Measurements from ENCODE around the gene TBL3.

TBL3 gene

DNA sequence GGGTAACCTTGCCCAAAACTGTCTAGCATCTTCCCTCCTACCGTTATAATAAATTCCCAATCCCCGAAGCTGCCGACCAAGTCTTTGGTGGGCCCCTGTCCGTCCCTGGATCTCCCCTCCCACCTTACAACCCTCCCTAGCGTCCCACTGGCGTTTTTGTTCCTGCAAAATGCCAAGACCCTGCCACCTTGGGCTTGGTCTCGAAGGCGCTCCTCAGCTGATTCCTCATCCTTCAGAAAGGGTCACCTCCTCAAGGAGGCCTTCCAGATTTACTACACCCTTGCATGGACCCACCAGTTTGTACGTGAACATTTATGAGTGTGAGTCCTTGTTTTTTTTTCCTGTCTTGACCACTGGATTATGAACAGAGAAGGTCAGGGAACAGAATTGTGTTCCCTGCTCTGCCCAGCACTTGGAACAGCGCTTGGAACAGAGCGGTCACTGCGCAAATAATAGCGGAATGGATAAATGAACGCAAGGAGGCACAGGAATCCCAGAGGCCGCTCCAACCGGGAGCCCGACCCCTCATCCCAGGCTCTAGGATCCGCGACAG lies 11.2 kb downstream of the TBL3 start:
- no peak for DNase-seq (ENCODE audit: low read depth)

DNA sequence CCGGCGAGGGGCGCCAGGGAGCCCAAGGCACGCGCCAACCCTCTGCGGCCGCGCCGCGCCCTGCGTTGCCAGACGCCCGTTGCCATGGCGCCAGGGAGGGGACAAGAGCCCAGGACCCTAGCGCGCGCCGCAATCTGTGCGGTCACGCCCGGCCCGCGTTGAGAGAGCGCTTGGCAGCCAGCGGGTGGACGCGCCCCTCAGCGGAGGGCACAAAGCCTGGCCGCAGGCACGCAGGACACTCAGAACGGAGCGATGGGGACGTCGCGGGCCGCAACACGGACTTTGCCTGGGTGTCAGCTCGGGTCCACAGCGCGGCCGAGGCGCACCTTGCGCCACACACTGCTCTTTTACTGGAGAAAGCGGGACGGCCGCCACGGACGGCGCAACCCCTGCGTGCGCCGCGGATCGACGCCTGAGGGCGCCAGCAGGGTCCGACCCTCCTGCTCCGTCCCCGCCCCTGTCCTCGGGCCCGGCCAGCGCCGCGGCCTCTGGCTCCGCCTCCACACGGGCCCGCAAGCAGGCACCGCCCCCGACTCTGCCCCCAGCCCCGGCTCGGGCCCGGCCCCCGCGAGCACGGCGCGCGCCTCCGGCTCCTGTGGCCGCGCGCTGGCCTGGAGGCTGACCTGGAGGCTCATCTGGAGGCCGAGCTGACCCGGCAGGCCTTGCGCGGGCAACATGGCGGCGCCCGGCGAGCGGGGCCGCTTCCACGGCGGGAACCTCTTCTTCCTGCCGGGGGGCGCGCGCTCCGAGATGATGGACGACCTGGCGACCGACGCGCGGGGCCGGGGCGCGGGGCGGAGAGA lies 11.9 kb downstream of the TBL3 start, which contains the start of gene GFER:
GFER (plus strand) TSS at position 650 of the 803 bp plus-strand sequence; CDS start at position 676, 26 bp downstream.
- DNase-seq (ENCODE audit: low read depth), result peak; percentile 85

DNA sequence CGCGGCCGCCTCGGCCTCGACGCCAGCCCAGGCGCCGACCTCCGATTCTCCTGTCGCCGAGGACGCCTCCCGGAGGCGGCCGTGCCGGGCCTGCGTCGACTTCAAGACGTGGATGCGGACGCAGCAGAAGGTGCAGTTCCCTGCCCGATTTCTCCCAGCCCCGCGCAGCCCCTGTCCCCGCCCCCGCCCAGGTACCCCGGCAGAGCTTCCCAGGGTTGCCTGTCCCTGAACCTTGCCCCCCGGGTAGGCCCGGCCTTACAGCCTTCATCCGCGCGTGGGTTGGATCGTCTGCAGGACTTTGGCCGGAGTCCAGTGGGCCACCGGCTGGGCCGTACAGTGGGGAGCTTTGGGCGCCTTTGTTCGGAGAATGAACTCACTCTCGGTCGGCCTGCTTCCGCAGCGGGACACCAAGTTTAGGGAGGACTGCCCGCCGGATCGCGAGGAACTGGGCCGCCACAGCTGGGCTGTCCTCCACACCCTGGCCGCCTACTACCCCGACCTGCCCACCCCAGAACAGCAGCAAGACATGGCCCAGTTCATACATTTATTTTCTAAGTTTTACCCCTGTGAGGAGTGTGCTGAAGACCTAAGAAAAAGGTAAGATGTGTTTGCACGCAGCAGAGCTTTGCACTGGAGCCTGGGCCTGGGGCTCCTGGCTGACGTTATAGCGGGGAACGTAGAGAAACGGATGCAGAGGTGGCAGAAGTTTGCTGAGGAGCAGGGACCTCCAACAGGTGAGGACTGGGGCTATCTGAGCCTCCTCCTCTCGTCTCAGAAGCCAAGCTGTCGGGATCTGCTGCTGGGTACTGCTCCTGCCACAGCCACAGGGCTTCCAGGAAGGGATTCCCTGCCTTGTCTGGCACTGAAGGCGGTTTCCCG lies 12.7 kb downstream of the TBL3 start:
- no peak for DNase-seq (ENCODE audit: low read depth)

DNA sequence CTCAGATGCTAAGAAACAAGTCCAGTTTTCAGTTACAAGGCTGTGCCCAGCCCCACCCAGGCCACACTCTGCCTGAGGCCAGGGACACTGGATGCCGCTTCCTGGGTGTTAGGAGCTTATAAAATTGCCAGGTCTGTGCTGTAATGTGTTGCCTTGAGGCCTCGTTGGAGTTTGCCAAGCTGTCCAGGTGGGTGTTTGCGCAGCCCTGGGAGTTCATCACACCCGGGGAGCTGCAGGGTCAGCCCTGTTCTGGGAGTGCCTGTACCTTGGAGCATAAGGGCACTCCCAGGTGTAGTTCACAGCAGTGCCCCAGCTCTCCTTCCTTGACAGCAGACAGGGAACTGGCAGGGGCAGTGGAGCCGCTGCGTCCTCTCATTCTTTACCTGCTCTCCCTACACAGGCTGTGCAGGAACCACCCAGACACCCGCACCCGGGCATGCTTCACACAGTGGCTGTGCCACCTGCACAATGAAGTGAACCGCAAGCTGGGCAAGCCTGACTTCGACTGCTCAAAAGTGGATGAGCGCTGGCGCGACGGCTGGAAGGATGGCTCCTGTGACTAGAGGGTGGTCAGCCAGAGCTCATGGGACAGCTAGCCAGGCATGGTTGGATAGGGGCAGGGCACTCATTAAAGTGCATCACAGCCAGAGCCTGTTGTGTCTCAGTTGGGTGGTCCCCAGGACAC lies 13.8 kb downstream of the TBL3 start:
- no peak for DNase-seq (ENCODE audit: low read depth)

DNA sequence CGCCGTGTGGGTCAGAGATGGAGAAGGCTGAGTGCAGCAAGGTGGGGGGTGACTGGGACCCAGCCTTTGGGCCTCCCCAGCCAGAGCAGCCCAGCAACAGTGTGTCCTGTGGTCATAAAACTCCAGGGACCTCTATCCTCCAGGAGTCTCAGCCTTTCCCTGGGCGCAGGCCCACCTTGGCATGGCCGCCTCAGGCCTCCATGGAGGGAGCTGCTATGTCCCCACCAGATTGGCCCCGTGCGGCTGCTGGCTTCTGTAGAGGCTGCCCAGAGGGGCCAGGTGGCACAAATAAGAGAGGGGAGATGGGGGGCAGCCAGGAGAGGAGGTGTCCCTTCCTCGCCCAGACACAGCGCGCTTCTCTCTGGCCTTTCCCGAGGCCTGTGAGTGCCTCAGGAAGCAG lies 15.3 kb downstream of the TBL3 start:
- no peak for DNase-seq (ENCODE audit: low read depth)

DNA sequence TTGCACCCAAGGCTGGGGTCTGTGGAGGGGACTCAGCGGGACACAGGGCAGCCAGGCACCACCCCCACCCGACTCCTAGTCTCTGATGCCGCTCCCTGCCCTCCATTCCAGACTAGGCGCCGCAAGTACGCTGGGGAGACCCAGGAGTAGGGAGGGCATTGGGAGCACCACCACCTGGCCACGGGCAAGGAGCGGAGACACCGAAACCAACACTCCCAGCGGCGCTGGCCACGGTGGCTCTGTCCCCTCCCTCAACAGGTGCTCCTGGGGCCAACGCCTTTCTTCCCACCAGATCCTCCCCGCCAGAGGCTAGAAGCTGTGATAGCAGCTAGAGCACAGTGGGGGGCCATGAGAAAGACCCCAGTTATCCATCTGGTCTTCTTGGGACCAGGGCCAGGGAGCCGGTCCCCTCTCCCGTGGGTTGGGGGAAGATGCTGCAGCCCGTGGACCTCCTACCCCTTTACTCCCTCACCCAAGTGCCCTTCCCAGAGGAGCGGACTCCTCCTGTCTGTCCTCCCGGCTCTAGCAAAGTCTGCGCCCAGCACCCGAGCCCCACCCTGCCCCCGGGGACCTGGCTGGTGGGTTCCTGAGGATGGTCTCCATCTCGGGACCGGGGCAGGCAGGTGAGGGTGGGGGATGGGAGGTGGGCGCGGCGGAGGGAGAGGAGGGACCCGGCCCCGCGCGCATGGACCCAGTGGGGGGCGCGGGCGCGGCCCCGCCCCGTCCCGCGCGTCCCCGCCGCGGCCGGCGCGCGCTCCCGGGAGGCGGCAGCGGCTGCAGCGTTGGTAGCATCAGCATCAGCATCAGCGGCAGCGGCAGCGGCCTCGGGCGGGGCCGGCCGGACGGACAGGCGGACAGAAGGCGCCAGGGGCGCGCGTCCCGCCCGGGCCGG lies 17.6 kb downstream of the TBL3 start, which contains the start of gene SYNGR3:
SYNGR3 (plus strand) TSS at position 762 of the 892 bp plus-strand sequence. CDS start 133 bp downstream, outside the sequence.
- no peak for DNase-seq (ENCODE audit: low read depth)

DNA sequence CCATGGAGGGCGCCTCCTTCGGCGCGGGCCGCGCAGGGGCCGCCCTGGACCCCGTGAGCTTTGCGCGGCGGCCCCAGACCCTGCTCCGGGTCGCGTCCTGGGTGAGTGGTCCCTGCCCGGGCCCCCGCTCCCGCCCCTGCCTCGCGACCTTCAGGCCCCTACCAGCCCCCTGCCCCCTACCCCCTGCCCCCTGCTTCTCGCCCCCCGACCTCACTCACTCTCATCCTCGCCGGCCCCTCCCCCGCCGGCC lies 18.2 kb downstream of the TBL3 start:
- DNase-seq (ENCODE audit: low read depth), result no peak

DNA sequence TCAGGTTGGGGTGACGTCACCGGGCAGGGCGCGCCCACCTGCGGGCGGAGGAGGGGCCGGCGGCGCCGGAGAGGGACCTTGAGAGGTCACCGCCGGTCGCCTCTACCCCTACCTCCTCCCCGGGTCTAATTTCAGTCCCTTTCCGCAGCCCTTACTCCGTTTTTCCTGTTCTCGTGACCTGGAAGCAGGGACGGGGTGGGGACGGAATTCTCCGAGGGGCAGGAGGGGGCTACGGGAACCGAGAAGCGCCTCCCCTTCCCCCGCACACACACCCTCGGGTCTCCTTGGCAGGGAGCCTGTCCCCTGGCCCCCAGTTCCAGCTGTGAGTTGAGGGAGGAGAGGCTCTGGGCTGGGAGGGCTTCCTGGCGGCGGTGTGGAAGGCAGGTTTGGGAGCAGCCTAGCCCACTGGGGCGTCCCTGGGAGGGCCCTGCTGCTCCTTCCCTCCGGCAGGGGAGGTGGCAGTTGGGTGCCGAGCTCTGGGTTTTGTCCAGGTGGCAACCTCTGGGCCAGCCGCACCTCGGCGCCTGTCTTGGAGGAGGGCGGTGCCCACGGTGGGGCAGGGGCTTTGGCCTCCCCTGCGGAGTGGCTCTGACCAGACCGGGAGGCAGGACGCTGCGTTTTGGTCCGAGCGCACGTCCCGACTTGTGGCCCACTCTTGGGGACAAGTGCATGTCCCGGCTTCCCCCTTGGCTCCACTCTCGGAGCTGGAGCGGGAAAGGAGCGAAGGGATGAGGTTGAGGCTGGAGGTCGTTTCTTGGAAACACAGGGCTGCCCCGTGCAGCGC lies 18.7 kb downstream of the TBL3 start:
- no peak for DNase-seq (ENCODE audit: low read depth)

DNA sequence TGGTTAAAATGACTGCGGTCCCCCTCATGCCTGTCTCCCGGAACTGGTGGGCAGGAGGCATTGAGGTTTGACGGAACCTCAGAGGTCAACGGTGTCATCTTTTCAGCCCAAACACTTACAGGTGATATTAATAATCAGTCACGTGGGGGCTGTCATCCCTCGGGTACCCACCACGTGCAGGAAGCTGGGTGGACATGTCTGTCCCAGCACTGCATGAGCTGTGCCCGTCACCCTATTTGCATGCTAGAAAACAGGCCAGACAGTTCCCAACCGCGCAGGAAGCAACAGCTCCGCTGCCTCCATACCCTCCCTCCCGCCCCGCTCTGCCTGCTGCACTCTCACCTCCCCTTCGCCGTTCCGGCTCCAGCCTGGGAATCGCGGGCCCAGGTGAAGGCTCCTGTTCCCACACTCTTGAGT lies 19.3 kb downstream of the TBL3 start:
- no peak for DNase-seq (ENCODE audit: low read depth)

DNA sequence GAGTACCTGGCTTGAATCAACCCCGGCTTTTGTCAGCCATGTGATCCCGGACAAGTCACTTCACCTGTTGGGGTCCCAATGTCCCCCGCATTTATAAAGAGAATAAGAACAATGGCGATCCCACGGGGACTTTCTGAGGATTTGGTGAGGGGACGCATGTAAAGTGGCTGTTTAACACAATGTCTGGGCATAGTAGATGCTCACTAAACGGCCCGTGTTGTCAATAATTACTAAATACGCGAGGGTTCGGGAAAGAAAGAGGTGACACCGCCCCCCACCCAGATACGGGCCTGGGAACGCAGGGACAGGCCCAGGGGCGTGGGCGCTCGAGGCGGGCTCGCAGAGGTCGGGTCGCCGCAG lies 19.7 kb downstream of the TBL3 start:
- DNase-seq (ENCODE audit: low read depth), result no peak

DNA sequence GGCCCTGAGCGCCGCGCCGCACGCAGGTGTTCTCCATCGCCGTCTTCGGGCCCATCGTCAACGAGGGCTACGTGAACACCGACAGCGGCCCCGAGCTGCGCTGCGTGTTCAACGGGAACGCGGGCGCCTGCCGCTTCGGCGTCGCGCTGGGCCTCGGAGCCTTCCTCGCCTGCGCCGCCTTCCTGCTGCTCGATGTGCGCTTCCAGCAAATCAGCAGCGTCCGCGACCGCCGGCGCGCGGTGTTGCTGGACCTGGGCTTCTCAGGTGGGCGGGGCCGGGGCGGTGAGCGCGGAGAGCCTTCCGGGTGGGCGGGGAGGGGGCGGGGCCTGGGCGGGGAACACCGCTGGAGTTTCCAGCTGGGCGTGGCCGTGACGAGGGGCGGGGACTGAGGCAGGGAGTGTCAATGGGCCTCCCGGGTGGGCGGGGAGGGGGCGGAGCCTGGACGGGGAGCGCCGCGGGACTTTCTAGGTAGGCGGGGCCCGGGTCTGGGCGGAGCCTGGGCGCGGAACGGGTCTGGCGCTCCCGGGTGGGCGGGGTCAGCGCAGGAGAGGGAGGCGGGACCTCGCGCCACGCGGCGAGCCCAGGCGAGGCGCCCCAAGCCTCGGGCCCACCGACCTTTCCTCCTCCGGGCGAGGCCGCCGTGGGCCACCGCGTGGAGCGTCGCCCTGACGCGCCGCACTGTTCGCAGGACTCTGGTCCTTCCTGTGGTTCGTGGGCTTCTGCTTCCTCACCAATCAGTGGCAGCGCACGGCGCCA lies 20.3 kb downstream of the TBL3 start:
- DNase-seq (ENCODE audit: low read depth), result no peak

DNA sequence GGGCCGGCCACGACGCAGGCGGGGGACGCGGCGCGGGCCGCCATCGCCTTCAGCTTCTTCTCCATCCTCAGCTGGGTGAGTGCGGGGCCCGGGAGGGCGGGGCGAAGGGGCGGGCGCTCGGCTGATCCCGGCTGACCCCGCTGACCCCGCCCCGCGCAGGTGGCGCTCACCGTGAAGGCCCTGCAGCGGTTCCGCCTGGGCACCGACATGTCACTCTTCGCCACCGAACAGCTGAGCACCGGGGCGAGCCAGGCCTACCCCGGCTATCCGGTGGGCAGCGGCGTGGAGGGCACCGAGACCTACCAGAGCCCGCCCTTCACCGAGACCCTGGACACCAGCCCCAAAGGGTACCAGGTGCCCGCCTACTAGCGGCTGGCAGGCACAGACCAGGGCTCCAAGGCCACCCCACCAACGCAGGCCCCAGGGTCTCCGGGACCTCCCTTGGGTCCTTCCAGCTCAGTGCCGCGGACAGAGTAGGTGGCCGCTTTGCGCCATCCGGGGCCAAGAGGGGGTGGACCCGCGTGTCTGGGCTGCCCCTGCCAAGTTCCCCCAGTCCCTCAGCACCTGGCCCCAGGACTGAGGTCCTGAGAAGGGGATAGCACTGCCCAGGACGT lies 21.0 kb downstream of the TBL3 start:
- no peak for DNase-seq (ENCODE audit: low read depth)

DNA sequence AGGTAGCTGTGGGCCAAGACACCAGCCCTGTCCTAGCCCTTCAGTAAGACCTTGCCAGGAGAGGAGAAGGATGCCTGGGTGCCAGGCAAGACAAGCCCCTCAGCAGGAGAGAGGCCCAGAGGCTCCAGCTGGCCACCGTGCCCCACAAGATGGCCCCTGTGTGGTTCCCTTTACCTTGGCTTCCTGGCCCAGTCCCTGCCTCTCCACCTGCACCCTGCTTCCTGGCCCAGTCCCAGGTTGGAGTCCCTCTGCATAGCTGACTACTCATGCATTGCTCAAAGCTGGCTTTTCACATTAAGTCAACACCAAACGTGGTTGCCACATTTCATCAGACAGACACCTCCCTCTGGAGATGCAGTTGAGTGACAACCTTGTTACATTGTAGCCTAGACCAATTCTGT lies 21.9 kb downstream of the TBL3 start:
- no peak for DNase-seq (ENCODE audit: low read depth)

DNA sequence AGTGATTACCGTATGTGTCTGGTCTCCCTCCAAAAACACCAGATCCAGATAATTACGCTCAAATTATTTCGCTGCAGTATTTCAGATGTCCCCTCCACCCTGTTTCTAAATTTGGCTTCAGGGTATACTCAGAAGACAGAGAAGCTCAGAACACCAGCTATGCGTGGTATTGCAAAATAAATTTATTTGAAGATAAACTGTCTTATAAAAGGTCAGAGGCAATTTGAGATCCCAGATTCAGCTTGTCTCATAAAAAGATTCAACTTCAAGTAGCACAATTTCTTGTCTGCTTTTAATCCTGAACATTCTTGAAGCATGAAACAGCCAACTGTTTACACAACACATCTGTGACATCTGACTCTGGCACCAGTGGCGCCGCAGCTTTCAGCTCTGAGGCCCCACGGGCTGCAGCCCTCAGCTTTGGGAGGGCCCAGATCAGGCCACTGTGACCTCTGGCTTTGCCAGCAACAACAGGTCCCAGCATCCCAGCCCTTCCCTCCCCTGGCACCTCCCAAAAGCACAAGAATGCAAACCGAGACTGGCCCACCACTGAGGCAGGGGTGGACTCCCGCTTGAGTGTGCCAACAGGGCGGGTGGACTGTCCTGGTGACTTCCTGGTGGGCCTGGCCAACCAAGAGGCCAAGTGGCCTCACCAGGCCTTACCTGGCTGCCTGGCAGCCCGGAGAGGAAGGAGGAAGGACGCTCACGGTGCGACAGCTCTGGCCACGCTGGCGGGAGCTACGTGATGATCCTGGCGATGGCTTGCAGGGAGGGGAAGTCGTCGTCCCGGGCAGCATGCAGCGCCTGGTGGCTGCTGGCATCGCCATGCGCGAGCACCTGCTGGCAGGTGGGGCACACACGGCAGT lies 25.9 kb downstream of the TBL3 start:
- DNase-seq (ENCODE audit: low read depth), result no peak

DNA sequence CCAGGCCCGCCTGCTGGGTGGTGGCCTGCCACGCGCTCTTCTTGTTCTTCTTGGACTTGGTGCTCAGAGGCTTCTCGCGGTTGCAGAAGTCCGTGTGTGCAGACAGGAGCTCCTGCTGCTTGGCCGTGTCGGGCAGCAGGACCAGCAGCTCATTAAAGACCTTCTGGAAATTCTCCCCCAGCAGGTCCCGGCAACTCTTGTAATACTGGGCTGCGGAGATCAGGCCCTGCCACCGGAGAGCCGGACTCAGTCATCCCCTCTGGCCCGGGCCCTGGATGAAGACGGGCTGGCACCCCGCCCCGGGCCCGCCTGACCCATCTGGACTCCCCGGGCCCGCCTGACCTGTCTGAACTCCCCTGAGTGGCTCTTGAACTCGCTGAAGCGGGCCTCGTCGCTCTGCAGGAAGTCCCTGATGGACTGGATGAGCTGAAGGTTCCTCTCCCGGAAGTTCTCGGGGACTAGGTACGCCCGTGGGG lies 26.5 kb downstream of the TBL3 start:
- no peak for DNase-seq (ENCODE audit: low read depth)

DNA sequence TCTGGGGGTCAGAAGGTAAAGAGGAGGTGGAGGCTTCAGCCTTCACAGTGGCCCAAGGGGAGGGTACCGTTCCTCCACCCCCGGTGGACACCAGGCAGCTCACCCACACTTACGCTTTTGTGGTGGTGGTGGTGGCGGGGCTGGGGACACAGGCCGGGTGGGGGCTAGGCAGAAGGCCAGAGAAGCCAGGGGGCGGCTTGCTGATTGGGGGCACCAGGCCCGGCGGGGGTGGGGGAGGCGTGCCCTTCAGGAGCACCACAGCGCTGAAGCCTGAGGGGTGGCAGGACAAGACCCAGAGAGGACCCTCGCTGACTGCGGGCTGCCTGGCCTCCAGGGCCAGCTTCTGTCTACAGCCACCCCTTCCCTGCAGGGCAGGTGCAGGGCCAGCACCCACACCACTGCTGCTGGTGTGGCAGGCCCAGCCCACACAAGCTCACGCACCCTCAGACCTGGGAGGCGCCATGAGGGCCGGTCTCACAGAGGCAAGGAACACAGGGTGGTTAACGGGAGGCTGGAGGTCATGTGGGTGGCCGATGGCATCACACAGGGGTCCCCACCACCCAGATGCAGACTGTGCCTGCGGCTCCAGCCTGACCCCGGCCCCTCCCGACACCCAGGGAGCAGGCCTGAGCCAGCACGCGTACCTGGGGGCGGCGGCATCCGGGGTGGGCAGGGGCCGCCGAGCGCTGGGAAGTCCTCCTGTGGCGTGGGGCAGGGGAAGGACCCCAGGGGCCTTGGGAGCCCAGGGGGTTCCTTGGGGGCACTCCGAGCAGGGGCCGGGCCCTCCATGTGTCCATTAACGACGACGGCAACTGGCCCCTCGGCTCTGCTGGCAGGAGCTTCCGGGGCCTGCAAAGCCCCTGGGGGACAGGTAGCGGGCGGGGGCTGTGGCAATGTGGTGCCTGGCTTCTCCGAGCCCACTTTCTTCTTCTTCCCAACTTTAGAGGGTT lies 27.3 kb downstream of the TBL3 start:
- DNase-seq (ENCODE audit: low read depth), result no peak

DNA sequence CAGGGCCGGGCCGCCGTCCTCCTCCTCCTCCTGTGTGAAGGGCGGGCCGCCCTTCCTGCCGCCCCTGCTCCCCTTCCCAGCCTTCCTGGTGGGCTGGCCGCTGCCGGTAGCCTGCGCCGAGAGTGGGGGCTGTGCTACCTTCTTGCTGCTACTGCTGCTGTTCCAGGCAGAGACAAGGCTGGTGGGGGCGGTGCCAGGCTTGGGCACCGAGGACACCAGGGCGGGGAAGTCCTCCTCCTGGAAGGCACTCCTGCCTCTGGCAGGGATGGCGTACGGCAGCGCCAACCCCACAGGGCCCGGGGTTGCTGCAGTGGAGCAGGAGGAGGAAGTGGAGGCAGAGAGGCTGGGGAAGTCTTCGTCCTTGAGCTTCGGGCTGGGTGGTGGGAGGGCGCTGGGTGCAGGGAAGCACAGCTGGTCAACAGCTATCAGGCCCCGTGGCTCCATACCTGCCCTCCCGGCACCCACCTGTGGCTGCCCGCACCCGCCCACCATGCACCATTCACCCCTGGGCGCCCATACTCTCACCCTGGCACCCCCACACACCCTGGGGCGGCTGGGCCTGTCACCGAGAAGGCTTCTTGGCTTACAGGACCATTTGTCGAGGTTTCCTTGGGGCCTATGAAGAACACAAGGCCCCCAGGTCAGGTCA lies 28.1 kb downstream of the TBL3 start:
- no peak for DNase-seq (ENCODE audit: low read depth)
